ENCODE data around the gene COG7. TPM values are rescaled to one million over a fixed set of nuclear protein-coding genes. Genes with fewer than 3 reads are reported as not detected.
"Not testable (repeated sequence)": the region's sequence is repeated elsewhere in the genome, so short reads cannot be mapped to it uniquely, and the experiment has no call there.

COG7 gene
- total RNA-seq, 1 experiment from 2014 or later = 17.9 TPM

GRCh38 chr16:23401139-23401538 is 51.9 kb downstream of the COG7 start:
- H2BK120ac ChIP-seq (ENCODE audit: low read depth, low read length, poor library complexity, severe bottlenecking) = no peak overlapping the region
- H3K14ac ChIP-seq (ENCODE audit: insufficient read depth, low read length) = no peak overlapping the region
- H3K79me1 ChIP-seq (ENCODE audit: insufficient read depth, low read depth, low read length, poor library complexity, severe bottlenecking) = no peaks in the 10 kb centered on the region
- H2AFZ ChIP-seq (ENCODE audit: low read length) = no peak overlapping the region
- Mint-ChIP-seq H3K36me3 (ENCODE audit: insufficient read depth in 1 of 3, low read depth in 3 of 3) (peaks cover 9 to 63% (median 46%) of the 10 kb centered on the region in 3 experiments), H3K27ac (peak overlapping the region in 2 of 3 experiments; percentile 17 to 59; a peak in 3 of 7 replicates), H3K4me3 (no peak overlapping the region), H3K4me1 (peaks cover 32 to 36% of the 10 kb centered on the region in 2 experiments), H3K9me3 (no peaks in the 10 kb centered on the region), H3K27me3 (ENCODE audit: low read depth) (no peaks in the 10 kb centered on the region)
- no peak overlapping the region for H4K91ac ChIP-seq (ENCODE audit: insufficient read length, low read depth, low read length)
- H3K56ac ChIP-seq (ENCODE audit: insufficient read length, low read depth, low read length) = no peak overlapping the region
- no peak for DNase-seq
- no peak overlapping the region for H3K4ac ChIP-seq (ENCODE audit: low read depth, low read length)
- H3K27me3 ChIP-seq (ENCODE audit: insufficient read depth, low read length) = no peaks in the 10 kb centered on the region
- H3K4me2 ChIP-seq (ENCODE audit: insufficient read depth, insufficient read length, low read length) = no peak overlapping the region
- no peak overlapping the region for H2AK5ac ChIP-seq (ENCODE audit: insufficient read length, low read length)
- no peak overlapping the region for H3K9ac ChIP-seq (ENCODE audit: extremely low read depth, insufficient read length, low read length)
- H4K20me1 ChIP-seq (ENCODE audit: control insufficient read depth, insufficient read depth, insufficient read length) = no peaks in the 10 kb centered on the region
- no peak overlapping the region for H2BK20ac ChIP-seq (ENCODE audit: low read depth, low read length, poor library complexity, severe bottlenecking)
- no peak overlapping the region for H2BK5ac ChIP-seq (ENCODE audit: insufficient read length, low read length)
- H3T11ph ChIP-seq (ENCODE audit: low read length) = no peak overlapping the region
- TF ChIP-seq, protein P1, sequence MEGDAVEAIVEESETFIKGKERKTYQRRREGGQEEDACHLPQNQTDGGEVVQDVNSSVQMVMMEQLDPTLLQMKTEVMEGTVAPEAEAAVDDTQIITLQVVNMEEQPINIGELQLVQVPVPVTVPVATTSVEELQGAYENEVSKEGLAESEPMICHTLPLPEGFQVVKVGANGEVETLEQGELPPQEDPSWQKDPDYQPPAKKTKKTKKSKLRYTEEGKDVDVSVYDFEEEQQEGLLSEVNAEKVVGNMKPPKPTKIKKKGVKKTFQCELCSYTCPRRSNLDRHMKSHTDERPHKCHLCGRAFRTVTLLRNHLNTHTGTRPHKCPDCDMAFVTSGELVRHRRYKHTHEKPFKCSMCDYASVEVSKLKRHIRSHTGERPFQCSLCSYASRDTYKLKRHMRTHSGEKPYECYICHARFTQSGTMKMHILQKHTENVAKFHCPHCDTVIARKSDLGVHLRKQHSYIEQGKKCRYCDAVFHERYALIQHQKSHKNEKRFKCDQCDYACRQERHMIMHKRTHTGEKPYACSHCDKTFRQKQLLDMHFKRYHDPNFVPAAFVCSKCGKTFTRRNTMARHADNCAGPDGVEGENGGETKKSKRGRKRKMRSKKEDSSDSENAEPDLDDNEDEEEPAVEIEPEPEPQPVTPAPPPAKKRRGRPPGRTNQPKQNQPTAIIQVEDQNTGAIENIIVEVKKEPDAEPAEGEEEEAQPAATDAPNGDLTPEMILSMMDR (conservative IDR thresholded peaks at IDR 0.05) = no peak
- no peak overlapping the region for H4K8ac ChIP-seq (replicated peaks; ENCODE audit: insufficient read length, low read depth, low read length)
- no peak overlapping the region for H2BK12ac ChIP-seq (ENCODE audit: insufficient read length, low read depth, low read length)
- H4K5ac ChIP-seq (ENCODE audit: insufficient read length, low read depth, low read length) = no peak overlapping the region
- no peak overlapping the region for H3K23ac ChIP-seq (ENCODE audit: insufficient read length, low read depth, low read length)
- no peaks in the 10 kb centered on the region for H3K23me2 ChIP-seq (ENCODE audit: insufficient read length, low read depth, low read length, poor library complexity, severe bottlenecking)
- H3K4me1 ChIP-seq (ENCODE audit: insufficient read depth, low read length) = peaks cover 8% of the 10 kb centered on the region; the same call in 1 of the 2 replicates
- no peak overlapping the region for H3K27ac ChIP-seq (ENCODE audit: insufficient read length, low read depth, low read length)
- H2BK15ac ChIP-seq (ENCODE audit: low read depth, low read length) = no peak overlapping the region
- no peaks in the 10 kb centered on the region for H3K79me2 ChIP-seq (ENCODE audit: insufficient read depth, low read length)
- WGBS (ENCODE audit: extremely low coverage, insufficient read length, low lambda C conversion rate) = no CpG with 5 or more reads among the region's 8 CpGs
- no peaks in the 10 kb centered on the region for H3K9me3 ChIP-seq (ENCODE audit: control insufficient read depth, low read depth, low read length)
- H3K18ac ChIP-seq (ENCODE audit: insufficient read length, low read depth, low read length) = no peak overlapping the region

GRCh38 chr16:23400447-23400846 is 52.5 kb downstream of the COG7 start:
- not testable (repeated sequence) for H3K9me3 Mint-ChIP-seq; H3T11ph ChIP-seq (ENCODE audit: low read length); H2BK20ac ChIP-seq (ENCODE audit: low read depth, low read length, poor library complexity, severe bottlenecking); H3K23ac ChIP-seq (ENCODE audit: insufficient read length, low read depth, low read length); H2AK5ac ChIP-seq (ENCODE audit: insufficient read length, low read length); DNase-seq; H3K9me3 ChIP-seq (ENCODE audit: control insufficient read depth, low read depth, low read length); H3K14ac ChIP-seq (ENCODE audit: insufficient read depth, low read length); H2AFZ ChIP-seq (ENCODE audit: low read length); H3K27me3 Mint-ChIP-seq (ENCODE audit: low read depth); H3K27me3 ChIP-seq (ENCODE audit: insufficient read depth, low read length); H3K9ac ChIP-seq (ENCODE audit: extremely low read depth, insufficient read length, low read length); H4K5ac ChIP-seq (ENCODE audit: insufficient read length, low read depth, low read length); H3K18ac ChIP-seq (ENCODE audit: insufficient read length, low read depth, low read length); H3K4ac ChIP-seq (ENCODE audit: low read depth, low read length); H4K8ac ChIP-seq (replicated peaks; ENCODE audit: insufficient read length, low read depth, low read length); H3K4me2 ChIP-seq (ENCODE audit: insufficient read depth, insufficient read length, low read length); H4K20me1 ChIP-seq (ENCODE audit: control insufficient read depth, insufficient read depth, insufficient read length); H3K23me2 ChIP-seq (ENCODE audit: insufficient read length, low read depth, low read length, poor library complexity, severe bottlenecking); H2BK120ac ChIP-seq (ENCODE audit: low read depth, low read length, poor library complexity, severe bottlenecking); H3K79me1 ChIP-seq (ENCODE audit: insufficient read depth, low read depth, low read length, poor library complexity, severe bottlenecking); H4K91ac ChIP-seq (ENCODE audit: insufficient read length, low read depth, low read length); H3K27ac ChIP-seq (ENCODE audit: insufficient read length, low read depth, low read length); H2BK12ac ChIP-seq (ENCODE audit: insufficient read length, low read depth, low read length); H3K4me1 ChIP-seq (ENCODE audit: insufficient read depth, low read length); H3K56ac ChIP-seq (ENCODE audit: insufficient read length, low read depth, low read length); H2BK15ac ChIP-seq (ENCODE audit: low read depth, low read length); H2BK5ac ChIP-seq (ENCODE audit: insufficient read length, low read length); H3K79me2 ChIP-seq (ENCODE audit: insufficient read depth, low read length)
- H3K36me3 Mint-ChIP-seq (ENCODE audit: insufficient read depth in 1 of 3, low read depth in 3 of 3) = peaks cover 8 to 61% (median 44%) of the 10 kb centered on the region in 3 experiments
- H3K27ac Mint-ChIP-seq = peak overlapping the region in 2 of 3 experiments; percentile 76 to 97; a peak in 5 of 7 replicates
- peak overlapping the region in 1 of 2 experiments; percentile 1; a peak in 1 of 5 replicates for H3K4me3 Mint-ChIP-seq
- peaks cover 32 to 36% of the 10 kb centered on the region in 2 experiments for H3K4me1 Mint-ChIP-seq
- WGBS (ENCODE audit: extremely low coverage, insufficient read length, low lambda C conversion rate) = no CpG with 5 or more reads among the region's 7 CpGs

Data from H9 (cell line).